B cell (primary cell): ENCODE measurements around the gene HYDIN. TPM values are rescaled to one million over a fixed set of nuclear protein-coding genes. Genes with fewer than 3 reads are reported as not detected.
"Not testable (repeated sequence)": the region's sequence is repeated elsewhere in the genome, so short reads cannot be mapped to it uniquely, and the experiment has no call there.

Experiments used
- ATAC-seq: fragments of 200-7000 bp; cut with Tn5 transposase; one replicate; pipeline ENCODE4 v1.10.0; 2021; ENCODE audit warnings: low read depth, mild to moderate bottlenecking, moderate number of reproducible peaks, moderate library complexity
- CTCF ChIA-PET: fragments of 350-600 bp; sonication (Branson Sonifier 250); formaldehyde crosslinking; loops from one replicate; lab custom pipeline; 2021; ENCODE audit warnings: antibody characterized with exemption, inconsistent platforms; lab: Charles Lee
- POLR2A ChIA-PET: fragments of 350-600 bp; sonication (Branson Sonifier 250); formaldehyde crosslinking; loops from one replicate; lab custom pipeline; 2021; ENCODE audit warnings: antibody characterized with exemption; lab: Charles Lee
- DNase-seq: peaks from one replicate; pipeline ENCODE4 v3.0.0; 2013
- H2AFZ ChIP-seq: 2 replicates; pipeline ENCODE4 v1.6.1; 2012; ENCODE audit warnings: mild to moderate bottlenecking, low read depth, low read length; ENCODE audit not compliant: insufficient read depth, poor library complexity, severe bottlenecking
- H3K27ac ChIP-seq, 2 donors: 1 replicate in 1 of 2; 2 replicates in 1 of 2; pipeline ENCODE4 v1.5.1; 2012 to 2013; ENCODE audit warnings: low read length in 2 of 2, mild to moderate bottlenecking in 2 of 2, moderate library complexity in 1 of 2
- H3K27me3 ChIP-seq, 4 experiments: fragments of 200-600 bp in 1 of 4; sonication (generic) in 1 of 4; replicated peaks in 1 of 4; 1 replicate in 2 of 4; 2 replicates in 2 of 4; pipeline versions ENCODE4 v1.6.1 to v1.7.0; 2013 to 2016; ENCODE audit warnings: low read length in 3 of 4, mild to moderate bottlenecking in 2 of 4, mixed read lengths in 1 of 4, moderate library complexity in 1 of 4; ENCODE audit not compliant: insufficient read depth in 4 of 4, control insufficient read depth in 3 of 4; ENCODE audit errors: control extremely low read depth in 1 of 4
- H3K36me3 ChIP-seq, 2 experiments: replicated peaks in 1 of 2; 1 replicate in 1 of 2; 2 replicates in 1 of 2; pipeline versions ENCODE4 v1.6.1 to v1.7.1; 2013; ENCODE audit warnings: low read length in 1 of 2; ENCODE audit not compliant: insufficient read depth in 2 of 2, control insufficient read depth in 1 of 2; ENCODE audit errors: control extremely low read depth in 1 of 2, extremely low read depth in 1 of 2
- H3K4me1 ChIP-seq, 2 donors: fragments of 200-600 bp in 1 of 2; sonication (generic) in 1 of 2; 1 replicate in 1 of 2; 2 replicates in 1 of 2; pipeline versions ENCODE4 v1.5.1 to v1.6.1; 2013 to 2017; ENCODE audit warnings: low read length in 2 of 2; ENCODE audit not compliant: control insufficient read depth in 2 of 2, insufficient read depth in 2 of 2
- H3K4me2 ChIP-seq: replicated peaks from 2 replicates; pipeline ENCODE3; 2012; ENCODE audit warnings: mild to moderate bottlenecking, low read depth, low read length; ENCODE audit not compliant: poor library complexity, severe bottlenecking
- H3K4me3 ChIP-seq, 5 experiments: fragments of 200-600 bp in 1 of 5; sonication (generic) in 1 of 5; 1 replicate in 3 of 5; 2 replicates in 2 of 5; pipeline versions ENCODE4 v1.5.1 to v1.7.0; 2011 to 2016; ENCODE audit warnings: low read length in 4 of 5, mild to moderate bottlenecking in 4 of 5, low read depth in 2 of 5, control low read depth in 1 of 5, moderate library complexity in 1 of 5; ENCODE audit not compliant: insufficient read depth in 1 of 5; ENCODE audit errors: control extremely low read depth in 1 of 5, extremely low read depth in 1 of 5
- H3K79me2 ChIP-seq: fragments of 200-600 bp; sonication (generic); one replicate; pipeline ENCODE4 v1.6.0; 2016; ENCODE audit warnings: low read length; ENCODE audit not compliant: control insufficient read depth, insufficient read depth
- H3K9ac ChIP-seq: fragments of 200-600 bp; sonication (generic); 2 replicates; pipeline ENCODE4 v1.6.1; 2017; ENCODE audit warnings: mild to moderate bottlenecking, low read length, moderate library complexity
- H3K9me3 ChIP-seq, 3 donors: one replicate each; pipeline versions ENCODE4 v1.6.1 to v1.7.1; 2013; ENCODE audit warnings: low read length in 2 of 3; ENCODE audit not compliant: control insufficient read depth in 2 of 3, insufficient read depth in 1 of 3; ENCODE audit errors: control extremely low read depth in 1 of 3
- H4K20me1 ChIP-seq: 2 replicates; pipeline ENCODE4 v1.6.0; 2012; ENCODE audit warnings: mild to moderate bottlenecking, low read length; ENCODE audit not compliant: insufficient read depth, control insufficient read depth, poor library complexity, severe bottlenecking
- H3K27ac Mint-ChIP-seq: one replicate; pipeline ENCODE4 v1.8.0; 2021; ENCODE audit warnings: mixed read lengths
- H3K27me3 Mint-ChIP-seq: one replicate; pipeline ENCODE4 v1.8.0; 2021; ENCODE audit warnings: mixed read lengths
- H3K4me1 Mint-ChIP-seq: one replicate; pipeline ENCODE4 v1.8.0; 2021; ENCODE audit warnings: mixed read lengths
- H3K4me3 Mint-ChIP-seq: one replicate; pipeline ENCODE4 v1.8.0; 2021; ENCODE audit warnings: mixed read lengths
- H3K9me3 Mint-ChIP-seq: one replicate; pipeline ENCODE4 v1.8.0; 2022; ENCODE audit warnings: mixed read lengths; ENCODE audit not compliant: insufficient read depth
- WGBS: methylation state at CpG from one replicate; pipeline ENCODE4 v1.1.5; 2013; ENCODE audit warnings: missing lambda C conversion rate; ENCODE audit not compliant: insufficient coverage; 5-methylcytosine and 5-hydroxymethylcytosine counted together
- intact Hi-C: fragments of 100-400 bp; cut with micrococcal nuclease; formaldehyde crosslinking; loops from one replicate; pipeline ENCODE4 v1.10.0; 2022
- polyA plus RNA-seq: library from polyadenylated mRNA; depleted of rRNA; stranded (reverse); fragments of >200 nt; gene quantifications from 2 replicates; pipeline ENCODE4 v1.2.3, GENCODE V29; 2012
- total RNA-seq, 2 donors: library from RNA; stranded (reverse); fragments of 120-200 nt in 1 of 2; gene quantifications; 1 replicate in 1 of 2; 2 replicates in 1 of 2; pipeline versions ENCODE4 v1.2.3 to v1.2.4, GENCODE V29; 2013 to 2022

The HYDIN gene
- total and polyA plus RNA-seq, 2 donors (not counting 1 experiment from before 2014, with no cell fraction given) = 0.10 TPM; not detected in 1

DNA sequence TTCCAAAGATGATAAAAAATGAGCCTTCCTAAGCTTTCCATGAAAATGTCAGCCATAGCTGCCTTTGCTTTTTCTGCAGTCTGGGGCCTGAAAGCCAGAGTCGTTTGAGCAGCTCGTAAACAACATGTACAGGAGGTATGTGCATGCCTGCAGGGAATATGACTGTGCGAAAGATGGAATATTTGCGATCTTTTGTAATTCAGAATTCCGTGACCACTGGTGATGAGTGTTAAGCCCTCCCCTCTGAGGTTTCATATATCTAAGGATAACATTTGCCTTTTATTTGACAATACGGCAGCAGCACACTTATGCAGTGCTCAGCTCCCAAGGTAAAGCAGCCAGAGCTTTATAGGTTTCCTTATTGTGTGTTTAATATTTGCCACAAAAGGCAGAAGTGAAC lies 192.5 kb downstream of the HYDIN start:
- H3K9me3 Mint-ChIP-seq, H3K27ac ChIP-seq, H4K20me1 ChIP-seq, H3K4me3 ChIP-seq, DNase-seq, H3K4me1 ChIP-seq, H3K4me3 Mint-ChIP-seq, H3K4me1 Mint-ChIP-seq, ATAC-seq, H3K9me3 ChIP-seq, POLR2A ChIA-PET, H3K27ac Mint-ChIP-seq, H3K27me3 ChIP-seq, H3K27me3 Mint-ChIP-seq, H3K79me2 ChIP-seq, CTCF ChIA-PET, H3K4me2 ChIP-seq, H3K9ac ChIP-seq, intact Hi-C loops, H2AFZ ChIP-seq, H3K36me3 ChIP-seq: not testable (repeated sequence)
- no CpG with 5 or more reads among the region's 6 CpGs for WGBS

DNA sequence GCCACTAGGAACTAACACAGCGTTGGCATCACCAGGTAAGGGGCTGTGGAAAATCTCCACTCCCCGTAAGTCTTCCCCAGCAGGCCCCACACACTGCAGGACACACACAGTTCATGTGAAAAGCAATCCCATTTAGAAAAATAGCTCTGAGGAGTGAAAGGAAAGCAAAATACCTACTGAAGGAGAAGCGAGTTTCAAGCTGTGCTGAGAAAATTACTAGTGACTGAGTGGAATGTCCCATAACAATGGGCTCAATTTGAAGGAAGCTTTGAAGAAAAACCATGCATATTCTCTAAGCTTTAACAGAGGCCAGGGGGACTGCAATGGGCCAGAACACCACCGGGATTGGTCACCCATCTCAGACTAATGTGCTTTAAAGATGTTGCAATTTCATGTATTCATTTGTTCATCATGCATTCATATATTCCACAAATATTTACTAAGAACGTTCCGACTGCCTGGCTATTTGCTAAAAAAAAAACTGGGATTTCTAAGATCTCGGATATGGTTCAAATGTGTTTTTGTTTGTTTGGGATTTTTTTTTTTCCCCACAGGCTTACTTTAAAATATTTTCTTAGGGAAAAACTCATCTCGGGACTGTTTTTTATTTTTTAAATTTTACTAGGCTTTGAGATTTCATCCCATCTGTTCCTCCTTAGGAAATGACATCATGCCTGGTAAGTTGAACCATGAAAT lies 202.3 kb downstream of the HYDIN start:
- H3K4me2 ChIP-seq, H3K4me3 Mint-ChIP-seq, H3K4me1 Mint-ChIP-seq, H3K27me3 Mint-ChIP-seq, H2AFZ ChIP-seq, DNase-seq, H3K9me3 Mint-ChIP-seq, H3K9me3 ChIP-seq, POLR2A ChIA-PET, H3K27me3 ChIP-seq, intact Hi-C loops, H3K4me3 ChIP-seq, H3K36me3 ChIP-seq, ATAC-seq, H3K79me2 ChIP-seq, H3K27ac ChIP-seq, H4K20me1 ChIP-seq, H3K27ac Mint-ChIP-seq, H3K4me1 ChIP-seq, H3K9ac ChIP-seq: not testable (repeated sequence)
- WGBS = no CpG with 5 or more reads among the region's 8 CpGs
- CTCF ChIA-PET = interaction anchor here (0.7 kb wide), 1 partner anchor 314 kb away, joined by 4 read pairs; no protein-coding TSS in a partner anchor

- H3K4me3 ChIP-seq, intact Hi-C loops, H2AFZ ChIP-seq, POLR2A ChIA-PET, ATAC-seq, H3K79me2 ChIP-seq, H4K20me1 ChIP-seq, DNase-seq, H3K27me3 Mint-ChIP-seq, H3K4me2 ChIP-seq, H3K9me3 Mint-ChIP-seq, H3K27me3 ChIP-seq, H3K4me1 ChIP-seq, H3K27ac Mint-ChIP-seq, H3K36me3 ChIP-seq, H3K9me3 ChIP-seq, CTCF ChIA-PET, H3K4me3 Mint-ChIP-seq, H3K27ac ChIP-seq, H3K9ac ChIP-seq, H3K4me1 Mint-ChIP-seq: not testable (repeated sequence)
- no CpG with 5 or more reads among the region's 8 CpGs for WGBS
Observed at GRCh38 chr16:71027511-71027910, 203.0 kb downstream of the HYDIN start.

DNA sequence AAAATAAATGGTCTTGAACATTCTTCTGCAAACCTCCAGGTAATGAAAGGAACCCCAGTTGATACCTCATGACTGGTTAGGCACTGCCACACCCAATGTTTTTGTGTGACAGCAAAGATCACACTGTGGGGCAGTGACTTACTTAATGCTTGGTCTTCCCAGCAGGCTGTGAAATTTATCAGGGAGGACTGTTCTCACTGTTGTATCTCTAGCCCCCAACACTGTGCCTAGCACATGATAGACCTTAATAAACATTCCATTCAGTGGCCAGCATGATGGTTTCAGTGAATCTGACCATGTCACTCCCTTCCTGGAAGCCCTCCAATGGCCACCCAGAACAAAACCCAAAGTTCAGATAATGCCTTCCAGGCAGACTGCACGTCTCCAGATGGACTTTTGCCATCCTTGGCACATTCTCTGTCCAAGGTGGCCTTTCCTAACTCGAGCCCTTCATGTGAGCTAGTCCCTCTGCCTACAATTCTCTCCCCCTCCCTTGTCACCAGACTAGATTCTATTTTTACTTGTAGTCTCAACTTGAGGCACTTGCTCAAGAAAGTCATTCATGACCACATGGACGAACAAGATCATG lies 206.6 kb downstream of the HYDIN start:
- CTCF ChIA-PET, H3K4me1 ChIP-seq, H3K9me3 Mint-ChIP-seq, intact Hi-C loops, H3K4me3 ChIP-seq, DNase-seq, H4K20me1 ChIP-seq, H3K27me3 Mint-ChIP-seq, POLR2A ChIA-PET, H3K9me3 ChIP-seq, ATAC-seq, H3K79me2 ChIP-seq, H3K4me1 Mint-ChIP-seq, H3K36me3 ChIP-seq, H2AFZ ChIP-seq, H3K27me3 ChIP-seq, H3K4me3 Mint-ChIP-seq, H3K4me2 ChIP-seq, H3K27ac ChIP-seq, H3K9ac ChIP-seq, H3K27ac Mint-ChIP-seq: not testable (repeated sequence)
- no CpG with 5 or more reads among the region's 3 CpGs for WGBS
